ENCODE results near the gene TMEM164. TPM values are rescaled to one million over a fixed set of nuclear protein-coding genes. Genes with fewer than 3 reads are reported as not detected.

The TMEM164 gene
- total RNA-seq, 1 experiment from 2014 or later: 32.6 TPM

DNA sequence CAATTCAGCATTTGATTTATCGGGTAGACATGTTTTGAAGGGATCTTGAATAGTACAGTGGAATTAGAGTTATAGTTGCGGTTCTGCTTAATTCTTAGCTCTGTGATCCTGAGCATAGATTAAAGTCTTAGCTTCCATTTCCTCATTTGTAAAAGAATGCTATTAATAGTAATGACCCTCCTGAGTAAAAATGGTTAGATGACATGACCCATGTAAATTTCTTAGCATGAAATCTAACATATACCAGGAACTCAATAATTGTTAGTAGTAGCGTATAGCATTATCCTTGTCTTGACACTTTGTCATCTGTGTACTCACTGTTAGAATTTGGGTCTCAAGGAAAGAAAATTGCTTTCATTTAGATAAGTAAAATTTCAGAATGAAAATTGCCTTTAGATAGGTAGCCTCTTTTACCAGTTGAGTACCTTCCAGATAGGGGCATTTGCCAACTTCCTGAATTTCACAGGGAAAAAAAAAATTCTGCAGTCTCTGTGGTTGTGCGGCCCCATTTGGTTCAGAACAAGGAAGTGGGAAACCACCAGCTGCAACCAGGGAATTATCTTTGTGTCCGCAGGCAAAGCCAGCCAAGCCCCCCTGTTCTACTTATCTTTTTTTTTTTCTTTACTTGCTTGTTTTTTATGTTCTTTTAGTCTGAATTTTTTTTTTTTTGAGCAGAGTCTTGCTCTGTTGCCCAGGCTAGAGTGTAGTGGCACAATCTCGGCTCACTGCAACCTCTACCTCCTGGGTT, 86.9 kb downstream of the TMEM164 start:
- TF ChIP-seq, protein P1, sequence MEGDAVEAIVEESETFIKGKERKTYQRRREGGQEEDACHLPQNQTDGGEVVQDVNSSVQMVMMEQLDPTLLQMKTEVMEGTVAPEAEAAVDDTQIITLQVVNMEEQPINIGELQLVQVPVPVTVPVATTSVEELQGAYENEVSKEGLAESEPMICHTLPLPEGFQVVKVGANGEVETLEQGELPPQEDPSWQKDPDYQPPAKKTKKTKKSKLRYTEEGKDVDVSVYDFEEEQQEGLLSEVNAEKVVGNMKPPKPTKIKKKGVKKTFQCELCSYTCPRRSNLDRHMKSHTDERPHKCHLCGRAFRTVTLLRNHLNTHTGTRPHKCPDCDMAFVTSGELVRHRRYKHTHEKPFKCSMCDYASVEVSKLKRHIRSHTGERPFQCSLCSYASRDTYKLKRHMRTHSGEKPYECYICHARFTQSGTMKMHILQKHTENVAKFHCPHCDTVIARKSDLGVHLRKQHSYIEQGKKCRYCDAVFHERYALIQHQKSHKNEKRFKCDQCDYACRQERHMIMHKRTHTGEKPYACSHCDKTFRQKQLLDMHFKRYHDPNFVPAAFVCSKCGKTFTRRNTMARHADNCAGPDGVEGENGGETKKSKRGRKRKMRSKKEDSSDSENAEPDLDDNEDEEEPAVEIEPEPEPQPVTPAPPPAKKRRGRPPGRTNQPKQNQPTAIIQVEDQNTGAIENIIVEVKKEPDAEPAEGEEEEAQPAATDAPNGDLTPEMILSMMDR (IDR thresholded peaks at IDR 0.05; ENCODE audit: unreplicated experiment): no peak
- CTCF ChIA-PET: no interaction called here

DNA sequence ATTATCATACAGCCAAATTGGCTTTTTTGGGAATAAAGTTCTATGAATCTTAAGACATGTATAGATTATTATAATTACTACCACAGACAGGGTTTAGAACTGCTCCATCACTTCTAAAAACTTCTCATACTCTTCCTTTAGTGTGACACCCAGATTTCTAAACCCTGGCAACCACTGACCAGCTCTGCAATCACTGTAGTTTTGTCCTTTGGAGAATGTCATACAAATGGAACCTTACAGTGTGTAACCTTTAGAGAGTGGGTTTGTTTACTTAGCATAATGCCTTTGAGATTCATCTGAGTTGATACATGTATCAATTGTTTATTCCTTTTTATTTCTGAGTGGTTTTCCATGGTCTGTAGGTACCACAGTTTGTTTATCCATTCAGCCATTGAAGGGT, 95.0 kb downstream of the TMEM164 start:
- H3K36me3 Mint-ChIP-seq (ENCODE audit: insufficient read depth, unreplicated experiment): no peaks in the 10 kb centered on the region
- no peak overlapping the region for H3K4me3 Mint-ChIP-seq (ENCODE audit: low read depth, unreplicated experiment)
- no peak overlapping the region for H3K27ac Mint-ChIP-seq (ENCODE audit: unreplicated experiment)
- BruUV-seq (replicated peaks): no TSS peak
- TF ChIP-seq, protein P1 (IDR thresholded peaks at IDR 0.05; ENCODE audit: unreplicated experiment): no peak
- intact Hi-C loops (cut with micrococcal nuclease; ENCODE audit: unreplicated experiment): no loop called here
- CTCF ChIA-PET: no interaction called here
- peaks cover 2% of the 10 kb centered on the region for H3K9me3 Mint-ChIP-seq (ENCODE audit: low read depth, unreplicated experiment)
- no peaks in the 10 kb centered on the region for H3K27me3 Mint-ChIP-seq (ENCODE audit: unreplicated experiment)
- peaks cover 8% of the 10 kb centered on the region for H3K4me1 Mint-ChIP-seq (ENCODE audit: low read depth, unreplicated experiment)
- no peak for DNase-seq

More for the DNA sequence above, 86.9 kb downstream of the TMEM164 start:
- Mint-ChIP-seq H3K9me3 (ENCODE audit: low read depth, unreplicated experiment) (peaks cover 2% of the 10 kb centered on the region), H3K4me3 (ENCODE audit: low read depth, unreplicated experiment) (no peak overlapping the region), H3K36me3 (ENCODE audit: insufficient read depth, unreplicated experiment) (peaks cover 6% of the 10 kb centered on the region), H3K27ac (ENCODE audit: unreplicated experiment) (no peak overlapping the region), H3K4me1 (ENCODE audit: low read depth, unreplicated experiment) (peaks cover 42% of the 10 kb centered on the region), H3K27me3 (ENCODE audit: unreplicated experiment) (no peaks in the 10 kb centered on the region)
- BruUV-seq (replicated peaks): no TSS peak
- intact Hi-C loops (cut with micrococcal nuclease; ENCODE audit: unreplicated experiment): no loop called here
- no peak for DNase-seq

DNA sequence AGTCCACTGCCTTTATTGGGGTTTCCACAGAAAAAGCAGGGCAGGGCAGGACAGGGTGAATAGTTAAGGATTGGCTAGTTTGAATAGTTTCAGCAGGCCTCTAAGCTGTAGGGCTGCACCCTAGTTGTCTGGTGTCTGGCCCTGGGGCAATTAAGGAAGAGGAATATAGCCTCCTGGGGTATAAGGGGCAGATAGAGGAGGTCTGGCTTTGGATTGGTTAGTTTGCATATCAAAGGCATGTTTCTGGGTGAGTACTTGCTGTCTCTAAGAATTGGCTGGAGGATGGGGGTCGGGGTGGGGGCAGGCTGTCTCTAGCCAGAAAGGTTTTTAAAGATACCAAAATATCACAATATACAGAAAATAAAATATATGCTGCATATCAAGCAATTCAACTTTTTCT, 100.4 kb downstream of the TMEM164 start:
- intact Hi-C loops (cut with micrococcal nuclease; ENCODE audit: unreplicated experiment): no loop called here
- DNase-seq: no peak
- no peak overlapping the region for H3K27ac Mint-ChIP-seq (ENCODE audit: unreplicated experiment)
- no peaks in the 10 kb centered on the region for H3K36me3 Mint-ChIP-seq (ENCODE audit: insufficient read depth, unreplicated experiment)
- H3K27me3 Mint-ChIP-seq (ENCODE audit: unreplicated experiment): no peaks in the 10 kb centered on the region
- CTCF ChIA-PET: no interaction called here
- no peaks in the 10 kb centered on the region for H3K4me1 Mint-ChIP-seq (ENCODE audit: low read depth, unreplicated experiment)
- H3K4me3 Mint-ChIP-seq (ENCODE audit: low read depth, unreplicated experiment): no peak overlapping the region
- TF ChIP-seq, protein P1 (IDR thresholded peaks at IDR 0.05; ENCODE audit: unreplicated experiment): no peak
- H3K9me3 Mint-ChIP-seq (ENCODE audit: low read depth, unreplicated experiment): no peaks in the 10 kb centered on the region
- no TSS peak for BruUV-seq (replicated peaks)

DNA sequence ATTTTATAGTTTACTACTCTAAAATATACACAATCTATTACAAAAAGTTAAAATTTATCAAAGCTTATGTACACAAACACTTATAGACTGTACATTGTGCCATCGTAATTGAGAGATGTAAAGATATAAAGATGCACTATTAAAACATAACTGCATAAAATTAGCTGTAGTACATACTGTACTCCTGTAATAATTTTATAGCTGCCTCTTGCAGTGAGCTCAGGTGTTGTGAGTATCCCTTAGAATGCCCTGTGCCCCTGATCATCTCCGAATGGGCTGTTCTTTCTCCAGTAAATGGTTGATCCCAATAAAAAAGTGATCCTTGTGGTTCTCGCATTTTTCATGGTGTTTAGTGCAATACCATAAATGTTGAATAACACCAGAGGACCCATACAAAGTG, 101.2 kb downstream of the TMEM164 start:
- Mint-ChIP-seq H3K4me1 (ENCODE audit: low read depth, unreplicated experiment) (no peaks in the 10 kb centered on the region), H3K27ac (ENCODE audit: unreplicated experiment) (no peak overlapping the region), H3K36me3 (ENCODE audit: insufficient read depth, unreplicated experiment) (no peaks in the 10 kb centered on the region), H3K9me3 (ENCODE audit: low read depth, unreplicated experiment) (no peaks in the 10 kb centered on the region), H3K27me3 (ENCODE audit: unreplicated experiment) (no peaks in the 10 kb centered on the region), H3K4me3 (ENCODE audit: low read depth, unreplicated experiment) (no peak overlapping the region)
- no TSS peak for BruUV-seq (replicated peaks)
- TF ChIP-seq, protein P1 (IDR thresholded peaks at IDR 0.05; ENCODE audit: unreplicated experiment): no peak
- CTCF ChIA-PET: interaction anchor here (0.6 kb wide), 1 partner anchor 275 kb away, joined by 4 read pairs; no protein-coding TSS in a partner anchor
- intact Hi-C loops (cut with micrococcal nuclease; ENCODE audit: unreplicated experiment): no loop called here
- no peak for DNase-seq
